BJ (cell line): ENCODE results near the gene TNFRSF13B. TPM values are rescaled to one million over a fixed set of nuclear protein-coding genes. Genes with fewer than 3 reads are reported as not detected.

Experiments
- CTCF ChIA-PET: fragments of 350-600 bp; formaldehyde crosslinking; extraction: SDS; loops from one replicate; lab custom pipeline; 2021; ENCODE audit warnings: antibody characterized with exemption, inconsistent platforms; lab: Yijun Ruan, JAX
- POLR2A ChIA-PET: fragments of 300-600 bp; sonication (Branson Sonifier 250); formaldehyde crosslinking; extraction: SDS; loops from one replicate; lab custom pipeline; 2021; ENCODE audit warnings: antibody characterized with exemption; lab: Charles Lee
- DNase-seq: peaks from one replicate; pipeline ENCODE4 v3.0.0-alpha.2; 2011; ENCODE audit warnings: low read depth
- H3K27me3 ChIP-seq: 2 replicates; pipeline ENCODE4 v1.6.0; 2011; ENCODE audit warnings: low read length; ENCODE audit not compliant: control insufficient read depth, insufficient read depth
- H3K36me3 ChIP-seq: 2 replicates; pipeline ENCODE4 v1.5.1; 2011; ENCODE audit warnings: low read length; ENCODE audit not compliant: control insufficient read depth, insufficient read depth
- H3K4me3 ChIP-seq: 2 replicates; pipeline ENCODE4 v1.5.1; 2011; ENCODE audit warnings: low read depth, mild to moderate bottlenecking, control low read depth, low read length
- polyA plus RNA-seq: library from polyadenylated mRNA; depleted of rRNA; stranded (reverse); fragments of >200 nt; gene quantifications from 2 replicates; pipeline ENCODE4 v1.2.3, GENCODE V29; 2011
- TF ChIP-seq, protein P1 (sequence below): IDR thresholded peaks from 2 replicates; pipeline ENCODE4 v1.5.1; 2011; ENCODE audit warnings: low read depth, mild to moderate bottlenecking, control low read depth, inconsistent platforms, low read length, moderate library complexity; ENCODE audit not compliant: insufficient read depth

The TNFRSF13B gene
- polyA plus RNA-seq, 1 experiment: not detected

- Histone ChIP-seq H3K4me3 (no peak overlapping the region), H3K36me3 (no peaks in the 10 kb centered on the region), H3K27me3 (peaks cover 9% of the 10 kb centered on the region; the same call in 1 of the 2 replicates)
- ChIA-PET POLR2A (no interaction called here), CTCF (interaction anchor here (0.6 to 0.9 kb wide), 2 partner anchors 65 to 597 kb away, joined by 3 read pairs; no protein-coding TSS in a partner anchor)
- TF ChIP-seq, protein P1, sequence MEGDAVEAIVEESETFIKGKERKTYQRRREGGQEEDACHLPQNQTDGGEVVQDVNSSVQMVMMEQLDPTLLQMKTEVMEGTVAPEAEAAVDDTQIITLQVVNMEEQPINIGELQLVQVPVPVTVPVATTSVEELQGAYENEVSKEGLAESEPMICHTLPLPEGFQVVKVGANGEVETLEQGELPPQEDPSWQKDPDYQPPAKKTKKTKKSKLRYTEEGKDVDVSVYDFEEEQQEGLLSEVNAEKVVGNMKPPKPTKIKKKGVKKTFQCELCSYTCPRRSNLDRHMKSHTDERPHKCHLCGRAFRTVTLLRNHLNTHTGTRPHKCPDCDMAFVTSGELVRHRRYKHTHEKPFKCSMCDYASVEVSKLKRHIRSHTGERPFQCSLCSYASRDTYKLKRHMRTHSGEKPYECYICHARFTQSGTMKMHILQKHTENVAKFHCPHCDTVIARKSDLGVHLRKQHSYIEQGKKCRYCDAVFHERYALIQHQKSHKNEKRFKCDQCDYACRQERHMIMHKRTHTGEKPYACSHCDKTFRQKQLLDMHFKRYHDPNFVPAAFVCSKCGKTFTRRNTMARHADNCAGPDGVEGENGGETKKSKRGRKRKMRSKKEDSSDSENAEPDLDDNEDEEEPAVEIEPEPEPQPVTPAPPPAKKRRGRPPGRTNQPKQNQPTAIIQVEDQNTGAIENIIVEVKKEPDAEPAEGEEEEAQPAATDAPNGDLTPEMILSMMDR: no peak
- DNase-seq: no peak
Measured at GRCh38 chr17:16926571-16927451, 45.1 kb downstream of the TNFRSF13B start.

DNA sequence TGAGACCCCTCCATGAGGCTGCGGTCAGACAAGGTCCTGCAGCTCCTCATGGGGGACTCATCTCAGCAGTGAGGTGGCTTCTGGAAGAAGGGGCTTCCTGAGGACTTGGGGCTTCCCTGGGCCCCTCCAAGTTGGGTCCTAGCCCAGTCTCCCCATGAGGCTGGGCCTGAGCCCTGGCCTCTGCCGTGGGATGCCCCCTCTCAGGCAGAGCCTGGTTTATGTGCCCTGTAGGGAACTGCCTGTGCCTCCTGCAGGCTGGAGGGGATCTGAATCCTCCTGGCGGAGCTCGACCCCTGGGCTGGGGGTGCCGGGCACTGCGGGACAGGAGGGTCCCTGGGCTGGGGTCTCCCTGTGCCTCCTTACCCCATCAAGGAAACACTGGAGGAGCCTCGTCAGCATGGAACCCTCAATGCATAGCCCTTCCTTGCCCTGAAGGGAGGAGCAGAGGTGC, 45.8 kb downstream of the TNFRSF13B start:
- peaks cover 9% of the 10 kb centered on the region; the same call in 1 of the 2 replicates for H3K27me3 ChIP-seq
- no peaks in the 10 kb centered on the region for H3K36me3 ChIP-seq
- POLR2A ChIA-PET: no interaction called here
- CTCF ChIA-PET: no interaction called here
- TF ChIP-seq, protein P1: no peak
- no peak for DNase-seq
- no peak overlapping the region for H3K4me3 ChIP-seq

- no peak for DNase-seq
- TF ChIP-seq, protein P1: no peak
- Histone ChIP-seq H3K27me3 (peaks cover 12% of the 10 kb centered on the region; the same call in 1 of the 2 replicates), H3K4me3 (no peak overlapping the region), H3K36me3 (no peaks in the 10 kb centered on the region)
- POLR2A ChIA-PET: no interaction called here
- CTCF ChIA-PET: no interaction called here
Measured at GRCh38 chr17:16925461-16926060, 46.4 kb downstream of the TNFRSF13B start.

DNA sequence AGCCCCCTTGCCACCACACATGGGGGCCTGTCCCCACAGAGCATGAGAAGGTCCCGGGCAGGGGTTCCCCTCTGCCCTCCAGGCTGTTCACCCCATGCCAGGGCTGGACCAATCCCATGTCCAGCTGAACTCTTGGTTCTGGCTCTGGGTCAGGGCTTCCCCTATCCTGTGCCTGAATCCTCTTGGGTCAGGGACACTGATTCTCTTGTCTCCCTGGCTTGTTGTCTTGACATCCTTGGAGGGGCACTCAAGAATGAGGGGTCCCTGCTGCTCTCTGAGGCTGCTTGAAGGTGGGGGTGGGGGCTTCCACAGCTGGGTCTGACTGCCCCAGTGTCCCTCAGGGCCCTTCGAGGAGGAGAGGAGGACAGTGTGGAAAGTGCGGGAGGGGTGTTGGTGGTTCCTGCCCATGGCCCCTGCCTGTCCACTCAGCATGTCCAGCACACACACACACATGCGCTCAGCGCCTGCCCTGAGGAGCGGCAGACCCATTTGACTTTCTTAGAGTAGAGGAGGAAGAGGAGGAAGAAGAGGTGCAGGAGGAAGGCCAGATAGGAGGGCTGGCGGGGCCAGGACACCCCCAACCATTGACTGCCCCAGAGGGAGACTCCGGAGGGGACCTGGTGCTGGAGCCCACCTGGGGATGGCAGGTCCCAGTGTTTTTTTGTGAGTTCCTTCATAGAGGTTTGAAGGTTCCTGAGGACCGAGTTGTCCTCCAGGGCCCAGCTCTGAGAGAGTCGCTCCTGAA, 47.0 kb downstream of the TNFRSF13B start:
- CTCF ChIA-PET: interaction anchor here (1.0 kb wide), 1 partner anchor 67 kb away, joined by 3 read pairs; no protein-coding TSS in a partner anchor
- Histone ChIP-seq H3K27me3 (peaks cover 12% of the 10 kb centered on the region; the same call in 1 of the 2 replicates), H3K4me3 (no peak overlapping the region), H3K36me3 (no peaks in the 10 kb centered on the region)
- TF ChIP-seq, protein P1: no peak
- POLR2A ChIA-PET: no interaction called here
- no peak for DNase-seq
